ENCODE measurements around the gene HILPDA. TPM values are rescaled to one million over a fixed set of nuclear protein-coding genes. Genes with fewer than 3 reads are reported as not detected.
"Not testable (repeated sequence)": the region's sequence is repeated elsewhere in the genome, so short reads cannot be mapped to it uniquely, and the experiment has no call there.

Gene HILPDA
- total RNA-seq, 2 experiments from 2014 or later, result 13.2 to 24.0 TPM

DNA sequence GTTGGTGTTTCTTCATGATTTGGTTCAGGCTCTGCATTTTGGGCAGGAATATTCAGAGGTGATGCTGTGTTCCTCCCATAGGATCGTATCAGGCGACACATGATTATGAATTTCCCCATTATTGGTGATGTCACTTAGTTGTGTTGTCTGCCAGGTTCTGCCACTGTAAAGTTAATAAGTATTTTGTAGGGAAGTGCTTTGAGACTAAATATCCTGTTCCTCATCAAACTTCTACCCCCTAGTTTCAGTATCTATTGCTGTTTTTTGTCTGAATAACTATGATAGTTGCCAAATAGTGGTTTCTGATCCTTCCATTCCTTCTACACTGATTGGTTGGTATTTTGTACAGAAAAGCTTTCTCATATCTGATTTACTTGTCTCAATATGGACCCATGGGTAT, 49.7 kb downstream of the HILPDA start:
- ATAC-seq; H3K27me3 Mint-ChIP-seq; DNase-seq; H3K4me3 Mint-ChIP-seq; CTCF ChIA-PET; H3K27ac Mint-ChIP-seq; H3K9me3 Mint-ChIP-seq (ENCODE audit: low read depth): not testable (repeated sequence)
- Mint-ChIP-seq H3K36me3 (peaks cover 10% of the 10 kb centered on the region), H3K4me1 (peaks cover 12% of the 10 kb centered on the region)

GRCh38 chr7:128506819-128507218, 51.1 kb downstream of the HILPDA start:
- H3K27me3 Mint-ChIP-seq; CTCF ChIA-PET; H3K36me3 Mint-ChIP-seq; DNase-seq; H3K4me3 Mint-ChIP-seq; H3K9me3 Mint-ChIP-seq (ENCODE audit: low read depth); ATAC-seq; H3K27ac Mint-ChIP-seq: not testable (repeated sequence)
- H3K4me1 Mint-ChIP-seq, result peaks cover 19% of the 10 kb centered on the region

DNA sequence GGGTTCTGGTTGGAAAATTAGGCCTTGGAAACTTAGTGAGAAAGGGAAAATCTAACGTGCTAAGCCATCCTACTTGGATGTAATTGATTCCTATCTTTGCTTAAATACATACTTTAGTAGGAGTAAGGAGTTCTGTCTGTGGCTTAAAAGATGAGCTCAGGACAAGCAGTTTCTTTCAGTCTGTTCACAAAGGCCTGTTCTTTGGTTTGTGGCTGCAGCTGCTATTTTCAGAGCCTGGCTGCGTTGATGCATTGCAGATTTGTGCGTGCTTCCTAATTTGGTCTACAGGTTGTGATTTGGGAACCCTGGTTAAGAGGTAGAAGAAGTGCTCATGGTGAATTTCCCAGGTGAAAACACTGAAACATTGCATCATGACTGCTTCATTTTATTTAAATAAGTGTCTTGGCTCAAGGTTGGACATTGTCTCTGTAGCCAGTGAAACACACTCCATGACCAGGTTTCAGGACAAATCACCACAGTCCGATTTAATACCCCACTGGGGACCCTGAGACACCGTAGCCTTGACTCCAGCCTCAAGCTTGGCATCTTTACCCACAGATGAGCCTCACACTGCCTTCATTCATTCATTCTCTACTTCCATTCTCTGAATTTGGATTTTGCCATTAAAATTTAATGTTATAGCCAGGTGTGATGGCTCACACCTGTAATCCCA, 51.8 kb downstream of the HILPDA start:
- H3K4me3 Mint-ChIP-seq; H3K36me3 Mint-ChIP-seq; CTCF ChIA-PET; ATAC-seq; H3K9me3 Mint-ChIP-seq (ENCODE audit: low read depth); H3K27me3 Mint-ChIP-seq; DNase-seq; H3K27ac Mint-ChIP-seq: not testable (repeated sequence)
- peaks cover 19% of the 10 kb centered on the region for H3K4me1 Mint-ChIP-seq

Other genes starting within 250 kb of the HILPDA start
- gene LEP, start 214.6 kb upstream of the HILPDA start, total RNA-seq, result not detected
- 10 to 100 TPM; 52.6 to 53.6 TPM for gene RBM28, start 112.0 kb upstream of the HILPDA start, total RNA-seq
- under 1 TPM in 1 of 2 experiments, not detected in 1; 0.18 TPM for gene PRRT4, start 94.2 kb upstream of the HILPDA start, total RNA-seq
- gene IMPDH1, start 45.9 kb upstream of the HILPDA start, total RNA-seq, result 10 to 100 TPM; 54.1 to 62.8 TPM
- 10 to 100 TPM; 31.3 to 38.3 TPM for gene METTL2B, start 20.9 kb downstream of the HILPDA start, total RNA-seq
- gene GARIN1A, start 216.4 kb downstream of the HILPDA start, total RNA-seq, result 1 to 10 TPM in 1 of 2 experiments, under 1 TPM in 1; 0.47 to 1.0 TPM